ENCODE measurements around the gene PPID. TPM values are rescaled to one million over a fixed set of nuclear protein-coding genes. Genes with fewer than 3 reads are reported as not detected.
"Not testable (repeated sequence)": the region's sequence is repeated elsewhere in the genome, so short reads cannot be mapped to it uniquely, and the experiment has no call there.

Gene PPID
- total and polyA plus RNA-seq, 9 donors = 10.9 to 54.8 (median 14.8) TPM

DNA sequence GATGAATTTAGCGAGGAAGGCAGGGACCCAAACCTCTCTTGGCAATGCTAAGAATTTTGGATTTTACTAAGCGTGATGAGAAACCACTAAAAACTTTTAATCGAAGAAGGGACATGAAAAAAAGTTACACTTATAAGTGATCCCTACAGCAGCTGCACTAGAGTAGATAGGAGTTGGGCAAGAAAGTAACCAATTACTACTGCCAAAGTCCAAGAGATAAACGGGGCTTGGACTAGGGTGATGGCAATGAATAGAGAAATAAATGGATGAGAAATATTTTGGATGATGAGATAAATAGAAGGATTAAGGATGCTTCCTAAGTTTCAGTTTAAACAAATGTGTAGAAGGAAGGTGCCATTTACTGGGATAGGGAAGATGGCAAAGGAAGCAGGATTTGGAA, 39.4 kb upstream of the PPID start:
- Histone ChIP-seq H3K4me3 (no peak overlapping the region), H3K9me3 (no peaks in the 10 kb centered on the region), H3K27me3 (no peaks in the 10 kb centered on the region), H3K27ac (no peak overlapping the region), H3K36me3 (no peaks in the 10 kb centered on the region), H3K4me1 (ENCODE audit: insufficient read depth) (no peaks in the 10 kb centered on the region)
- intact Hi-C loops (cut with DNase I) = no loop called here
- WGBS, 3 donors = 56 to 63% (median 61%) methylated on average over 4 of the region's 4 CpGs
- DNase-seq = no peak
- TF ChIP-seq POLR2A (IDR thresholded peaks at IDR 0.05) (no peak), EP300 (IDR thresholded peaks at IDR 0.05) (no peak)
- TF ChIP-seq, protein P1, sequence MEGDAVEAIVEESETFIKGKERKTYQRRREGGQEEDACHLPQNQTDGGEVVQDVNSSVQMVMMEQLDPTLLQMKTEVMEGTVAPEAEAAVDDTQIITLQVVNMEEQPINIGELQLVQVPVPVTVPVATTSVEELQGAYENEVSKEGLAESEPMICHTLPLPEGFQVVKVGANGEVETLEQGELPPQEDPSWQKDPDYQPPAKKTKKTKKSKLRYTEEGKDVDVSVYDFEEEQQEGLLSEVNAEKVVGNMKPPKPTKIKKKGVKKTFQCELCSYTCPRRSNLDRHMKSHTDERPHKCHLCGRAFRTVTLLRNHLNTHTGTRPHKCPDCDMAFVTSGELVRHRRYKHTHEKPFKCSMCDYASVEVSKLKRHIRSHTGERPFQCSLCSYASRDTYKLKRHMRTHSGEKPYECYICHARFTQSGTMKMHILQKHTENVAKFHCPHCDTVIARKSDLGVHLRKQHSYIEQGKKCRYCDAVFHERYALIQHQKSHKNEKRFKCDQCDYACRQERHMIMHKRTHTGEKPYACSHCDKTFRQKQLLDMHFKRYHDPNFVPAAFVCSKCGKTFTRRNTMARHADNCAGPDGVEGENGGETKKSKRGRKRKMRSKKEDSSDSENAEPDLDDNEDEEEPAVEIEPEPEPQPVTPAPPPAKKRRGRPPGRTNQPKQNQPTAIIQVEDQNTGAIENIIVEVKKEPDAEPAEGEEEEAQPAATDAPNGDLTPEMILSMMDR (IDR thresholded peaks at IDR 0.05) = no peak

DNA sequence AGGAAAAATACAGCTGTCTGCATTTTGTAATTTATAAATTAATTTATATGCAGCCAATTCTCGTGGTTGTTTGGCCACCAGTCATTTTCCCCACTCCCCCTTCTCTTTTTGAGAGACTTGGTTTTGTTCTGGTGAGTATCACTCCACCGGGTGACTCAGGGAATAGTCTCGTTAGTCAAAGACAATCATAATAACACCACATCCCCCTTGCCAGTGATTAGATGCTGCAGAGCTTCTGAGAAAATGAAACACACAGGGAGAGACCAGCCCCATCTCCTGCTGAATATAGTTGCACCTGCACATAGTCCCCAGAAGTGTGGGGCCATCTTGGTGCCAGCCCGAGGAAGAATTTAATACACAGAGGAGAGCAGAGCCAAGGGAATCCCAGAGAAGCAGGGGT, 37.7 kb upstream of the PPID start:
- H3K4me3 ChIP-seq = no peak overlapping the region
- no peaks in the 10 kb centered on the region for H3K4me1 ChIP-seq (ENCODE audit: insufficient read depth)
- H3K36me3 ChIP-seq = no peaks in the 10 kb centered on the region
- intact Hi-C loops (cut with DNase I) = no loop called here
- no peaks in the 10 kb centered on the region for H3K27me3 ChIP-seq
- no peak for TF ChIP-seq POLR2A (IDR thresholded peaks at IDR 0.05)
- TF ChIP-seq, protein P1 (IDR thresholded peaks at IDR 0.05) = no peak
- no peaks in the 10 kb centered on the region for H3K9me3 ChIP-seq
- 69 to 82% (median 72%) methylated on average over 4 of the region's 4 CpGs for WGBS, 3 donors
- H3K27ac ChIP-seq = no peak overlapping the region
- DNase-seq = no peak

DNA sequence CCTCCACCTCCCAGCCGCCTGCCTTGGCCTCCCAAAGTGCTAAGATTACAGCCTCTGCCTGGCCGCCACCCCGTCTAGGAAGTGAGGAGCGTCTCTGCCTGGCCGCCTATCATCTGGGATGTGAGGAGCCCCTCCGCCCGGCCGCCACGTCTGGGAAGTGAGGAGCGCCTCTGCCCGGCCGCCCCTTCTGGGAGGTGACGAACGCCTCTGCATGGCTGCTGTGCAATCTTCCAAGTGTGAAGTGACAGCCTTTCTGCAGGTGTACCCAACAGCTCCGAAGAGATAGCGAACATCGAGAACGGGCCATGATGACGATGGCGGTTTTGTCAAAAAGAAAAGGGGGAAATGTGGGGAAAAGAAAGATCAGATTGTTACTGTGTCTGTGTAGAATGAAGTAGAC, 36.3 kb upstream of the PPID start:
- H3K27ac ChIP-seq; H3K9me3 ChIP-seq; H3K36me3 ChIP-seq; H3K4me3 ChIP-seq; H3K4me1 ChIP-seq (ENCODE audit: insufficient read depth); H3K27me3 ChIP-seq; DNase-seq; intact Hi-C loops (cut with DNase I): not testable (repeated sequence)
- WGBS, 3 donors = 94 to 97% (median 96%) methylated on average over 19 to 20 of the region's 20 CpGs

DNA sequence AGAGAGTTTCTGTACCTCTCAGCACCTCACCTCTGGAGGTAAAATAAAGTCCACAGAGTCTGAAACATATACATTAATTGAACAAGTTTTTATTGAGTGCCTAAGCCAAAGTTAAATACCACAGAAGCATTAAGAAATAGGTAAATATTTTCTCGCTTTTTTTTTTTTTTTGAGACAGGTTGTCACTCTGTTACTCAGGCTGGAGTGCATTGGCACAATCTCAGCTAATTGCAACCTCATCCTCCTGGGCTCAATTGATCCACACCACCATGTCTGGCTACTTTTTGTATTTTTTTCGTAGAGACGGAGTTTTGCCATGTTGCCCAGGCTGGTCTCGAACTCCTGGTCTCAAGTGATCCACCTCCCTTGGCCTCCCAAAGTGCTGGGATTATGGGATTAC, 35.5 kb upstream of the PPID start:
- intact Hi-C loops (cut with DNase I) = no loop called here
- Histone ChIP-seq H3K27ac (no peak overlapping the region), H3K36me3 (no peaks in the 10 kb centered on the region), H3K4me1 (ENCODE audit: insufficient read depth) (no peaks in the 10 kb centered on the region), H3K27me3 (no peaks in the 10 kb centered on the region), H3K9me3 (no peaks in the 10 kb centered on the region), H3K4me3 (no peak overlapping the region)
- no peak for TF ChIP-seq EP300 (IDR thresholded peaks at IDR 0.05)
- no peak for TF ChIP-seq POLR2A (IDR thresholded peaks at IDR 0.05)
- TF ChIP-seq, protein P1 (IDR thresholded peaks at IDR 0.05) = no peak
- WGBS, 3 donors = 94 to 98% (median 95%) methylated on average over 4 of the region's 4 CpGs
- no peak for DNase-seq

DNA sequence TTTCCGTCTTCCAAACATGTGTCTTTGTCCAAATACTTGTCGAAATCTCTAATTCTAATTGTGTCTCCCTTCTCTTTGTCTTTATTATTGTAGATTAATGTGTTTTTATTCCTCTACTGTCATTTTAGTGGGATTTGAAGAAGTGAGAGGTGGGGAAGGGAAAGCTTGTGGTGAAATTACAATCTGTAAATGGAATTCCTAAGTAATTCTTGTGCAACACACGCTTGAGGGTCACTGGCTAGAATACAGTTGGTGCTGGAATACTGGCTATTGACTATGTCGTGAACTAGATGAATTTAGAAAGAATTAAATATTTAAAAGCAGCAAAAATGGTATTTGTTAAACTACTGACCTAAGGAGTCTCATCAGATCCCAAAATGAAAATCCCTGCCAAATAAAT, 34.9 kb upstream of the PPID start:
- no peak overlapping the region for H3K4me3 ChIP-seq
- DNase-seq = no peak
- H3K27me3 ChIP-seq = no peaks in the 10 kb centered on the region
- H3K4me1 ChIP-seq (ENCODE audit: insufficient read depth) = no peaks in the 10 kb centered on the region
- no peak overlapping the region for H3K27ac ChIP-seq
- 64 to 83% (median 65%) methylated on average over 4 of the region's 4 CpGs for WGBS, 3 donors
- H3K36me3 ChIP-seq = no peaks in the 10 kb centered on the region
- no peaks in the 10 kb centered on the region for H3K9me3 ChIP-seq
- intact Hi-C loops (cut with DNase I) = no loop called here
- TF ChIP-seq, protein P1 (IDR thresholded peaks at IDR 0.05) = no peak
- no peak for TF ChIP-seq POLR2A (IDR thresholded peaks at IDR 0.05)
- no peak for TF ChIP-seq EP300 (IDR thresholded peaks at IDR 0.05)

Measured in ovary (tissue), 9 donors.